Stimulated activated CD8-positive, alpha-beta memory T cell treated with anti-CD3 and anti-CD28 coated beads, Interleukin-12 subunit alpha, Interleukin-12 subunit beta, amount 100 ng/mL, for 1 hour (primary cell): ENCODE data around the gene MPP4.

Source experiments
- DNase-seq: peaks from one replicate; pipeline ENCODE4 v3.0.0-alpha.2; 2020; ENCODE audit warnings: low read depth

The MPP4 gene

DNA sequence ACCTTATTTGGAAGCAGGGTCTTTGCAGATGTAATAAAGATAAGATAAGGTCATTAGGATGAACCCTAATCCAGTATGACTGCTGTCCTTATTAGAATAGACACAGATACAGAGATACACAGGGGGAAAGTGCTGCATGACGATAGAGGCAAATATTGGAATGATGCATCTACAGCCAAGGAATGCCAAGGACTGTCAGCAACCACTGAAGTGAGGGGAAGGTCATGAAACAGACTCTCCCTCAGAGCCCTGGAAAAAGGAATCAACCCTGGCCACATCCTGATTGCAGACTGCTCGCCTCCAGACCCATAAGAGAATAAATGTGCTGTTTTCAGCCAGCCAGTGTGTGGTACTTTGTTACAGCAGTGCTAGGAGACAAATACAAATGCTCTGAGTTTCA lies 69.9 kb downstream of the MPP4 start:
- no peak for DNase-seq

DNA sequence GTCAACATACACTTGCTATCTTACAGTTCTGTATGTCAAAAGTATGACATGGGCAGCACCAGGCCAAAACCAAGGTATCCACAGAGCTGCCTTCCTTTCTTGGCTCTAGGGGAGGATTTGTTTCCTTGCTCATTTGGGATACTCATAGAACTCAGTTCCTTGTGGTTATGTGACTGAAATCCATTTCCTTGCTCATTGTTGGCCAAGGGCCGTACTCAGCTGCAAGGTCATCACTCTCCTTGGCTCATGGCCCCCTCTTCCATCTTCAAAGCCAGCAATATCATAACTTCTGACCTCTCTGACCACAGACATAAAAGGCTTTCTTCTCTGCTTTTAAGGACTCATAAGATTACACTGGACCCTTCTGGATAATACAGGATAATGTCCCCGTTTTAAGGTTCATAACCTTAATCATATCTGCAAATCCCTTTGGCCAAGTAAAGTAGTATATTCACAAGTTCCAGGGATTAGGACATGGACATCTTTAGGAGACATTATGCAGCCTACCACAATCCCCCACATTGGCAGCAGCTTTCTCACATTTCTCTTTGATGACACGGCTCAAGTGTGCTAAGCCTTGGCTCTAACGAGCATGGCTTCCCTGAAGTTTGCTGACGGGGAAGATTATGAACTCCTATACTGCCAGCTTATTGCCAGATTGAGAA lies 76.0 kb downstream of the MPP4 start:
- no peak for DNase-seq

- DNase-seq: no peak
Observed at GRCh38 chr2:201621293-201621999, 77.0 kb downstream of the MPP4 start.

GRCh38 chr2:201618744-201619662 lies 79.4 kb downstream of the MPP4 start:
- no peak for DNase-seq

DNA sequence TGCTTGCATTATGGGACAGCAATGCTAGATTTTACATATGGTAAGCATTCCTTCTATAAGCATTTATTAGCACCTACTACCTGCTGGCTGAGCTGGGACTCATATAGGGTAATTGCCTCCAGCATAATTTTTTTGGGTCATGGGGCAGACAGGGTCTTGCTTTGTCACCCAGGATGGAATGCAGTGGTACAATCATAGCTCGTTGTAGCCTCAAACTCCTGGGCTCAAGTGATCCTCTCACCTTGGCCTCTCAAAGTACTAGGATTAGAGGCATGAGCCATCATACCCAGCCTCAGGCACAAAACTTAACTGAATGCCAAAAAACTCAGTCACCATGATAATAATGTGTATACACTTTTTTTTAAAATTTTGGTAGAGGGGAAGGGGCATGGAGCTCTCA lies 90.4 kb downstream of the MPP4 start:
- DNase-seq: no peak

- DNase-seq: no peak
Observed at GRCh38 chr2:201607568-201607967, 90.9 kb downstream of the MPP4 start.

GRCh38 chr2:201600906-201601305 lies 97.5 kb downstream of the MPP4 start:
- DNase-seq: no peak

DNA sequence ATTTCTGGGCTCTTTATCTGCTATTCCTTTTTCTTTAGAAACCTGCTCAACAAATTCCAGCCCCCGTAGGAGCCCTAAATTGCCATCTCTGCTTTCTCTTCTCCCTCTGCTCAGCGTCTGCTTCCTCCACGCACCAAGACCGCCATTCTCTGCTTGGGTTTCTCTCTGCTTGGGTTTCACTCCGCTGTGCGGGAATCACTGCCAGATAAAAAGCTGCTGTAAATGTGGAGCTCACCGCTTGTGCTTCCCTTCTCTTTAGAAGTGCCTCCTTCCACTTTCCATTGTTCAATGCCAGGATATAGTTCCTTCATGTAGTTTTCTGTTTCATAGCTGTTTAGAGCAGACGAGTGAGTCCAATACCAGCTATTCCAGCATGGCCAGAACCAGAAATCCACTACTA lies 101.0 kb downstream of the MPP4 start:
- DNase-seq: no peak
